Muscle of leg (tissue), 11 donors: ENCODE measurements around the gene ITIH4. TPM values are rescaled to one million over a fixed set of nuclear protein-coding genes. Genes with fewer than 3 reads are reported as not detected.

Source experiments
- DNase-seq: peaks from one replicate; pipeline ENCODE4 v3.0.0; 2013
- H3K27ac ChIP-seq: one replicate; pipeline ENCODE4 v1.5.1; 2013; ENCODE audit warnings: mild to moderate bottlenecking, low read length, control low read depth
- H3K27me3 ChIP-seq: one replicate; pipeline ENCODE4 v1.6.1; 2013; ENCODE audit warnings: low read length; ENCODE audit not compliant: control insufficient read depth, insufficient read depth
- H3K36me3 ChIP-seq: one replicate; pipeline ENCODE4 v1.6.1; 2013; ENCODE audit warnings: low read length; ENCODE audit not compliant: control insufficient read depth, insufficient read depth
- H3K4me1 ChIP-seq: one replicate; pipeline ENCODE4 v1.6.1; 2013; ENCODE audit warnings: low read length; ENCODE audit not compliant: control insufficient read depth, insufficient read depth
- H3K4me3 ChIP-seq: one replicate; pipeline ENCODE4 v1.5.1; 2013; ENCODE audit warnings: low read length, control low read depth
- H3K9me3 ChIP-seq: replicated peaks from 2 replicates; pipeline ENCODE4 v1.6.1; 2013; ENCODE audit warnings: low read depth, low read length; ENCODE audit not compliant: control insufficient read depth
- WGBS: methylation state at CpG from one replicate; pipeline ENCODE4 v1.1.5; 2013; ENCODE audit warnings: missing lambda C conversion rate; ENCODE audit not compliant: insufficient coverage; 5-methylcytosine and 5-hydroxymethylcytosine counted together
- polyA plus RNA-seq, 8 donors: library from polyadenylated mRNA; unstranded; fragments of 120-200 nt; gene quantifications; one replicate each; pipeline versions ENCODE4 v1.2.1 to v1.2.3, GENCODE V29; 2013; ENCODE audit warnings: inconsistent platforms in 1 of 8, low replicate concordance in 1 of 8; ENCODE audit not compliant: insufficient read length in 8 of 8, insufficient read depth in 1 of 8
- total RNA-seq: library from RNA; stranded (reverse); fragments of 120-200 nt; gene quantifications from one replicate; pipeline ENCODE4 v1.2.4, GENCODE V29; 2013

The ITIH4 gene
- total and polyA plus RNA-seq, 9 donors: 7.9 to 37.5 (median 22.1) TPM

GRCh38 chr3:52793702-52794611 is 36.5 kb downstream of the ITIH4 start:
- peak overlapping the region; percentile 13 for H3K27ac ChIP-seq

GRCh38 chr3:52792961-52793695 is 37.3 kb downstream of the ITIH4 start:
- Histone ChIP-seq H3K36me3 (no peaks in the 10 kb centered on the region), H3K27ac (no peak overlapping the region), H3K9me3 (no peaks in the 10 kb centered on the region), H3K27me3 (no peaks in the 10 kb centered on the region), H3K4me1 (peaks cover 29% of the 10 kb centered on the region), H3K4me3 (no peak overlapping the region)
- peak; percentile 43 for DNase-seq
- WGBS: 72% methylated on average over 14 of the region's 18 CpGs

More at GRCh38 chr3:52793702-52794611, 36.5 kb downstream of the ITIH4 start:
- H3K27me3 ChIP-seq: no peaks in the 10 kb centered on the region
- H3K36me3 ChIP-seq: no peaks in the 10 kb centered on the region
- WGBS: 57% methylated on average over 8 of the region's 9 CpGs
- no peaks in the 10 kb centered on the region for H3K9me3 ChIP-seq
- DNase-seq: peak; percentile 31
- H3K4me3 ChIP-seq: no peak overlapping the region
- peaks cover 29% of the 10 kb centered on the region for H3K4me1 ChIP-seq

- no peaks in the 10 kb centered on the region for H3K27me3 ChIP-seq
- no peak overlapping the region for H3K4me3 ChIP-seq
- H3K27ac ChIP-seq: no peak overlapping the region
- no peaks in the 10 kb centered on the region for H3K36me3 ChIP-seq
- H3K4me1 ChIP-seq: peaks cover 29% of the 10 kb centered on the region
- WGBS: 76% methylated on average over 6 of the region's 7 CpGs
- no peak for DNase-seq
- no peaks in the 10 kb centered on the region for H3K9me3 ChIP-seq
Measured at GRCh38 chr3:52792413-52792812, 38.1 kb downstream of the ITIH4 start.

GRCh38 chr3:52791928-52792327 is 38.5 kb downstream of the ITIH4 start:
- DNase-seq: no peak
- WGBS: 67% methylated on average over 4 of the region's 4 CpGs
- no peaks in the 10 kb centered on the region for H3K27me3 ChIP-seq
- H3K4me3 ChIP-seq: no peak overlapping the region
- peaks cover 29% of the 10 kb centered on the region for H3K4me1 ChIP-seq
- H3K27ac ChIP-seq: no peak overlapping the region
- H3K9me3 ChIP-seq: no peaks in the 10 kb centered on the region
- no peaks in the 10 kb centered on the region for H3K36me3 ChIP-seq

- H3K4me3 ChIP-seq: no peak overlapping the region
- no peak for DNase-seq
- no peaks in the 10 kb centered on the region for H3K36me3 ChIP-seq
- H3K27me3 ChIP-seq: no peaks in the 10 kb centered on the region
- 81% methylated on average over 11 of the region's 12 CpGs for WGBS
- no peak overlapping the region for H3K27ac ChIP-seq
- H3K9me3 ChIP-seq: no peaks in the 10 kb centered on the region
- peaks cover 29% of the 10 kb centered on the region for H3K4me1 ChIP-seq
Measured at GRCh38 chr3:52791366-52791765, 39.1 kb downstream of the ITIH4 start.

- no peak for DNase-seq
- Histone ChIP-seq H3K27ac (no peak overlapping the region), H3K9me3 (no peaks in the 10 kb centered on the region), H3K4me1 (peaks cover 29% of the 10 kb centered on the region), H3K36me3 (no peaks in the 10 kb centered on the region), H3K4me3 (no peak overlapping the region), H3K27me3 (no peaks in the 10 kb centered on the region)
- 82% methylated on average over 13 of the region's 13 CpGs for WGBS
Measured at GRCh38 chr3:52790741-52791140, 39.7 kb downstream of the ITIH4 start.

GRCh38 chr3:52790337-52790736 is 40.1 kb downstream of the ITIH4 start:
- Histone ChIP-seq H3K27ac (no peak overlapping the region), H3K27me3 (no peaks in the 10 kb centered on the region), H3K4me1 (peaks cover 29% of the 10 kb centered on the region), H3K4me3 (no peak overlapping the region), H3K36me3 (no peaks in the 10 kb centered on the region), H3K9me3 (no peaks in the 10 kb centered on the region)
- 86% methylated on average over 7 of the region's 7 CpGs for WGBS
- no peak for DNase-seq

- WGBS: 80% methylated on average over 6 of the region's 6 CpGs
Measured at GRCh38 chr3:52789746-52790040, 40.8 kb downstream of the ITIH4 start.

GRCh38 chr3:52788890-52789745 is 41.4 kb downstream of the ITIH4 start:
- no peaks in the 10 kb centered on the region for H3K36me3 ChIP-seq
- H3K4me3 ChIP-seq: no peak overlapping the region
- no peaks in the 10 kb centered on the region for H3K27me3 ChIP-seq
- 72% methylated on average over 16 of the region's 16 CpGs for WGBS
- DNase-seq: no peak
- H3K9me3 ChIP-seq: no peaks in the 10 kb centered on the region
- peaks cover 22% of the 10 kb centered on the region for H3K4me1 ChIP-seq
- no peak overlapping the region for H3K27ac ChIP-seq

More at GRCh38 chr3:52789746-52790040, 40.8 kb downstream of the ITIH4 start:
- Histone ChIP-seq H3K9me3 (no peaks in the 10 kb centered on the region), H3K4me1 (peaks cover 27% of the 10 kb centered on the region), H3K27me3 (no peaks in the 10 kb centered on the region), H3K4me3 (no peak overlapping the region), H3K36me3 (no peaks in the 10 kb centered on the region), H3K27ac (no peak overlapping the region)
- no peak for DNase-seq
